T-helper 9 cell (primary cell): Measurements from ENCODE around the gene NDRG4.

Experiments used
- DNase-seq: peaks from one replicate; pipeline ENCODE4 v3.0.0-alpha.2; 2020

NDRG4 gene

GRCh38 chr16:58510776-58511628, 11.1 kb downstream of the NDRG4 start:
- no peak for DNase-seq

GRCh38 chr16:58511933-58512815, 12.2 kb downstream of the NDRG4 start:
- DNase-seq, result peak; percentile 89

GRCh38 chr16:58513874-58514273, 13.9 kb downstream of the NDRG4 start:
- DNase-seq, result no peak

GRCh38 chr16:58515125-58515870, 15.4 kb downstream of the NDRG4 start, which contains the start of gene SETD6:
SETD6 (plus strand) TSS chr16:58515517; CDS start chr16:58515538, 21 bp downstream.
- peak; percentile 56 for DNase-seq

DNA sequence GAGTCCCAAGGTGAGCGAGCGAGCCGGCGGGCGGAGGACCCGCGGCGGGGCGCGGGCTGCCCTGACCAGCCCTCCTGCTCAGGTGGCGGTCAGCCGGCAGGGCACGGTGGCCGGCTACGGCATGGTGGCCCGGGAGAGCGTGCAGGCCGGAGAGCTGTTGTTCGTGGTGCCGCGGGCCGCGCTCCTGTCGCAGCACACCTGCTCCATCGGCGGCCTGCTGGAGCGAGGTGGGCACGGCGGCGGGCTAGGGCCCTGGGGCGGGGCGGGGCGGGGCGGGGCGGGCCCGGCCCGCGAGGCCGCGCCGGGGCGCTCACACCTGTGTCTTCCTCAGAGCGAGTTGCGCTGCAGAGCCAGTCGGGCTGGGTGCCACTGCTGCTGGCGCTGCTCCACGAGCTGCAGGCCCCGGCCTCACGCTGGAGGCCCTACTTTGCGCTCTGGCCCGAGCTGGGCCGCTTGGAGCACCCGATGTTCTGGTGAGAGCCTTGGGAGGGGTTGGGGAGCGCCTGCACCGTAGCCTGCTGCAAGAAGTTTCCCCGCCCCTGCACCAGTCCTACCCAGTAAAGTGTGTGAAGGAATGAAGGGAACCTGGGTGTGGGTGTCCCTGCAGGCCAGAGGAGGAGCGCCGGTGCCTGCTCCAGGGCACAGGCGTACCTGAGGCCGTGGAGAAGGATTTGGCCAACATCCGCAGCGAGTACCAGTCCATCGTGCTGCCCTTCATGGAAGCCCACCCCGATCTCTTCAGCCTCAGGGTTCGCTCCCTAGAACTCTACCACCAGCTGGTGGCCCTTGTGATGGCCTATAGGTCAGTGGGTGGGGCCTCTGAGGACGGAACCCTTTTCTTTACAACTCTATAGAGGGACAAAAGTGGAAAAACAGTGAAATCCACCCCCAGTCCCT, 16.2 kb downstream of the NDRG4 start:
- peak; percentile 38 for DNase-seq

GRCh38 chr16:58516768-58517107, 16.8 kb downstream of the NDRG4 start:
- DNase-seq, result no peak

- no peak for DNase-seq
Measured at GRCh38 chr16:58518083-58518979, 18.4 kb downstream of the NDRG4 start.

DNA sequence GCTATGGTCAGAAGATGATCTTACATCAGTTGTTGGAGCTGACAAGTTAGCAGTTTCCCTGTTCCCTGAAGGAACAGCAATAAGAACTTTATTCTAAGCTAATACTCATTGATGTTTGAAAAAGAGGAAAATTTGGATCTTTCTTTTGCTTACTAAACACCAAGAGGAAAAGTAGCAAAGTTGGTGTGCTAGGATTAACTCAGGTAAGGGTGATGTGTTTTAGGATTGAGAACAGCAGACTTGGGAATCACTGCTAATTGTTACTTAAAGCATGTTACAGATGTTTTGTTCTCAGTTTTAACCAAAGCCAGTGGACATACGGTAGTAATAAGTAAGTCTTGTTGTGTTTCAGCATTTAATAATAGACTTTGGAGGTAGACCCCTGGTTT, 19.0 kb downstream of the NDRG4 start:
- DNase-seq, result no peak

DNA sequence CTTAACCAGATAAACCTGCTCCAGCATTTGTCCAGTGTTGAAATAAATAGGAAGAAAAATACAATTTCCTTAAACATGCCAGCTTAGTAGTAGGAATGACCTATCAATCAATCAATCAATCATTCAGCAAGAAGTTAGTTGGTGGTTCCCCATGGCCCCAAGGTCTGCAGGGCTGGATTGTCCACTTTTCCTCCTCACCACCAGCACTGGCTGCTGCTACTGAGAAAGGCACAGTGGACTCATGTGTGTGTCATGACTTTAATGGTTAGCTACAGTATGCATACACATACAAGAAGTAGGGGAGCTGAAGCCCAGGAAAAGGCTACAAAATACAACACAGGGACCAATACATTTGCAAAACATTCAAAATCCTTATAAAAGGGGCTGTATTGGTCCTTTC, 19.8 kb downstream of the NDRG4 start:
- DNase-seq, result no peak

GRCh38 chr16:58530179-58530578, 30.2 kb downstream of the NDRG4 start:
- DNase-seq, result no peak

DNA sequence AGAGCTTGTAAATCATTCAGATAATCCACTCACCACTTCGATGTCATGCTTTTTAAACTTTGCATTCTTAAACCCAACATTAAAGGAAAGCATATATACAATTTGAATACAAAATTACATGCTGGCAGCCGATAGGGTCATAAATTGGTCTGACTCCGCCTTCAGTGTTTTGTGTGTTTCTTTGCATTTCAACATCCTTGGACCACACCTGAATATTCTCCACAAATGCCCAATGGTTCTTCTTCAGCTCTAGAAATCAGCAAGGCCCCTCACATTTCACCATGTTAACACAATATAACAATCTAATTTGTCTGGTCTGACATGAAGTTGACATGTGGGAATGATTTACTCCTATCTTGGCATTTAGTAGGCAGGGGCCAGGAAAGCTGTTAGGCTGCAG, 32.5 kb downstream of the NDRG4 start:
- DNase-seq, result no peak

GRCh38 chr16:58533751-58534470, 34.0 kb downstream of the NDRG4 start:
- DNase-seq, result no peak

DNA sequence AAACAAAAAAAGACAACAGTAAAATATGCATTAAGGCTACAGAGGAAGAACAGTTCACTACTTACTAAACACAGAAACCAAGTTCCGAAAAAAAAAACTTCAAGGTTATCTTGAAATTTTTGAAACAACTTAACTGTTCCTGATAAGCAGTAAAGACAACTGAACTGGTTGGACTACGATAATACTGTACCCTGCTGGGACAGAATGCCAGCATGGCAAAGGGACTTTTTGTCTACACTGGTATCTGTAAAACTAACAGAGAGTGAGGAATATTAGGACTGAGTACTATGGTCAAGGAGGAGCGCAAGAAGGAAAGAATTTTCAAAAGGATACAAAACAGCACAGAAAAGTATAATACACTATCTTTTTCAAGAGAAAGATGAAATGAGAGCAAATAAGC, 35.2 kb downstream of the NDRG4 start:
- DNase-seq, result no peak

GRCh38 chr16:58536278-58536677, 36.3 kb downstream of the NDRG4 start:
- no peak for DNase-seq

DNA sequence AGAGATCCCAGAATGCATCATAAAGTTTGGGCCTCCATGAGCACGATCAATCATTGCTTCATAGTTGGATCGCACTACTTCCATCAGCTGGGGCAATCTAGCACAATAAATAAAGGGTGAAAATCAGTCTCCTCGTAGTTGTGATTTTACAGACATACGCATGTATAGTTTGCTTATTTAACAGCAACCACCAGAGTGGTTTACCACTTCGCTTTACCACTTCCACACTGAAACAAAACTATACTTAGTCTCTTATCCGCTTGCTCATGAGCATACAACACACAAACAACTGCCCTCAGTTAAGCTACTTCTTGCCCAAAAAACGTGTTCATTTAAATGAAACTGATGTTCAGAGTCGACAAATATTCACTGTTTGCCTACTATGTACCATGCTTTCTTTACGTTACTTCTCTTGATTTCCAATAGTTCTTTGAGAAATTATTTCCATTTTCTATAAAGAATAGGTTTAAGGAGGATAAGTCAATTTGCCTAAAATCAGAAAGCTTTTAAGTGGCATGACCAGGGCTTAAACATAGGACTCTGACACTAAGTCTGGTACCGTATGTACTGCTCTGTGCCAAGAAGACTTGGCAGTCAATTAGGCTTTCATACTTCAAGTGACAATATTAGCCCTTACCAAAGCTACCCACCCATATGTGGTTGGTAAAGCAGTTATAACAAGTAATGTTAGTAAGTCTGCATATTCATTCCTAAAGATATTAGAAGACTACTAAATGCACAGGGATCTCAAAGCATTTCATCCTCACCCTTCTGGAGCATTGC, 37.4 kb downstream of the NDRG4 start:
- no peak for DNase-seq

GRCh38 chr16:58541711-58542110, 41.8 kb downstream of the NDRG4 start:
- DNase-seq, result no peak

DNA sequence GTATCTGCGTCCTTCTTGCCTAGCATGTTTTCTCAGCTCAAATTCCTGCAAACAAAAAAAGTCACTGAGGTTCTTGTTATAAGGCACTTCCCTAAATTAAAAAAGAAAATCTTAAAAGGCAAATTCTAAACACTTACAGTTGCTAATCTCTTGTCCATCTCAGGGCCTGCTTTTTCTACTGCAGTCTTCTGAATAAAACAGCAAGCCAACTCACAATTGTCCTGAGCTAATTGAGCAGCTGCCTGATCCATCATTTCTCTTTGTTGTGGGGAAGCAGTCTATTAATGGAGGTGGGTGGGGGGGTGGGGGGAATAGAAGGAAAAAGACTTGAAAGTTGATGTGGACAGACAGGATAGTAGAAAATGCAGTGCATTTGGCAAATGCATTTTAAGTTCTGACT, 42.3 kb downstream of the NDRG4 start:
- DNase-seq, result no peak

GRCh38 chr16:58543685-58544084, 43.7 kb downstream of the NDRG4 start:
- DNase-seq, result no peak

DNA sequence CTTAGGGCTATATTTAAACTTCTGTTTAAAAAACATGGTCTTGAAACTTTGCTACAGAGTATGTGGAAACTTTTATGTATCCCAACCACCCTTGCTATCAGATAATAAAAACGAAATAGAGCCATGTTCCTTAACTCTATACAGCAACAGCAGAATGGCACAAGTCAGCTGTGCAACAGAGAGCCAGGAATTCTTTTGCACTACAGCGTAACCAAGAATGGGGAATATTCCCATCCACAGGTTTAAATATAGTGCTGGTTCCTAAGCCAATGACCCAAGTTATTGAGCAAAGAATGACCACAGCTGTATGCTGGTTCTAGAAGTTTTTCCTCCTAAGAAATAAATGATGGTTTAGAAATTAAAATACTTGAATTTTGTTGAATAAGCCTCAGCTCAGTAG, 48.4 kb downstream of the NDRG4 start:
- DNase-seq, result no peak
